ENCODE results near the gene EHD4.

DNA sequence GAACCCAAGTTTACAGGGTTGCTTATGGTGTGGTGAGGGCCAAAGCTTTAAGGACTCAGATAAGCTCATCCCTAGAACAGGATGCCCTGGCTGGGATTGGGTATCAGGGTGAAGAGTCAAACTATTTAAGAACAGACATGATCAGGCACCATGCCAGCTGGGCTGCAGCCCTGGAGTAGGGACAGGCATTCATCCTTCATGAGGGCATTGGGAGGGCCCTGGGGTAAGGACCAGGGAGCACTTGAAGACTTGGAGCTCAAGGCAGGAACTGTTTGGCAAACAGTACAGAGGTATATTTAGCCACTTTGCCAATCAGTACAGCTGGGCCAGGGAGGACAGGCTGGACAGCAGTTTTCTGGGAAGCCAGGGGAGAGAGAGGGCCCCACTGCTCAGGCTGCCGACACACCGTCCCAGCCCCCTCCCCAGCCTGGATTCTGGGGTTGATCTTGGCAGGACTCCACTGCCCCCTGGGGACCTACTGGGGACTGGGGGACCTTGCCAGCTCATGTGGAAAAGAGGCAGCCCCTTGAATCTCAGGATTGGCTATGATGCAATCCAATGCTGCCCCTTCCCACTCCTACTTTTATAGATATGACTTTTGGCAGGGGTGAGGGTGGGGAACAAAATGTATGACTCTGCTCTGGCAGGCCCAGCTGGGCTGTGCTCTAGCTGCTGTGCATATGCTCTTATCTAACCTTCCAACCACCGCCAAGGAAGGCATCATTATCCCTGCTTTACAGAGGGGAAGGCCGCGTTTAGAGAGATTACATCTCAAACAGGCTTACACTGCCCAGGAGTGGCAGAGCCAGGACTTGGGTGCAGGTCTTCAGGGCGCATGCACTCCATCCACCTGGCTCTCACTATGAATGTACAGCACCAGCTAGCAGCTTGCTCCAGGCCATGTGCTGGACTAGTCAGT, 46.2 kb upstream of the EHD4 start:
- TF ChIP-seq POLR2A (IDR thresholded peaks at IDR 0.05) (no peak), CTCF (IDR thresholded peaks at IDR 0.05) (no peak)

All from vagina (tissue), 2 donors.